ENCODE data around the gene XPA.
A peak's percentile ranks its signal among the peaks of the same experiment; 100 is the strongest.
"Not testable (repeated sequence)": the region's sequence is repeated elsewhere in the genome, so short reads cannot be mapped to it uniquely, and the experiment has no call there.

The XPA gene

DNA sequence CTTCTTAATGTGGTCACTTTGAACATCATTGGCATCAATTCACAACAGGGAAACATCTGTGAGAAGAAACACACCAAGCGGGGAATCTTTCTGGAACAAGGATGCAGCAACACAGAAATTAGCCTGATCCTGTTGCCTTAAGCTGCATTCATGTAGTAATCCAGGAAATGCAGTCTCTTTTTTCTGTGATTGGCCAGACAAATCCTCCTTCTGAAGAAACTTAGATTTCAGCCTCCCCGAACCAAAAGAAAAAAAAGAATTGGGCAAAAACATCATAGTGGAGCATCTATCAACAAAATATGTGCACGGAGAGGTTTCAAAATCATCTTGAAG is 7.2 kb upstream of the XPA start:
- DNase-seq = no peak

DNA sequence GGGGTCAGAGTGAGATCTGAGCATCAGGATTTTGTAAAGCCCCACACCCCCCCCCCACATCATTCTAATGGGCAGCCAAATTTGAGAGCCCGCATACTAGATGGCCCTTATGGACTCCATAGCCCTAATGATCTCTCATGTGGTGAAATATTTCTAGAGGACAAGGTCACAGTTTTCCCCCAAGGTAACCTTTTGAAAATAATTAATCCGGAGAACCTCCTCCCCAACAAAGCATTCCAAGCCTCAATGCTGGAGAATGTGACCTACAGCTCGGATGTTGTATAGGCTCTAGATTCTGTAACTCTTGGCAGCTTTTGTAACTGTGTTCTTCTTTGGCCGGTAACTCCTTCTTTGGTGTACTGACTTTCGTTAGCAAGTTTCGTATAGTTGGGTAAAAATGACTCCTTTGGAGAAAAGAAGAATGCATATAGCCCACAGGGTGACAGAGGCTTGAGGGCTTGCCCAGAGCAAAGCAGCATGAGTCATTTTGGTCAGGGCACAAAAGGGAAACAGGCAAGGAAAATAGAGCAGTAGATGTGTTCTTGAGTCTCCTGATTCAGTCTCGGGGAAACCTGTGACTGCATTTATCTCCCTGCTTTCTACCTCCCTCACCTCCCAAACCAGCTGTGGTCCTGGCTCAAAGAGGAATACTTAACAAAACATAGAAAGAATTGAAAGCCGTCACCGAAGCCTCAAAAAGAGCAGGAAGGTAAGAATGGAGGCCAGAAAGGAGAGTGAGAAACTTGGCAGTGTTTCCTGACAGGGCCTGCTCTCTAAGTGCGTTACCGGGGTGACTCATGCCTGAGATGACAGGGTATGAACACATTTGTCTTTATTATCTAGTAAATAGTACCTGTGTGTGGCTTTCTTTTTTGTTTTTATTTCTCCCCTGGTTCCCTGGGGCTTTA is 6.6 kb upstream of the XPA start:
- DNase-seq = no peak

DNA sequence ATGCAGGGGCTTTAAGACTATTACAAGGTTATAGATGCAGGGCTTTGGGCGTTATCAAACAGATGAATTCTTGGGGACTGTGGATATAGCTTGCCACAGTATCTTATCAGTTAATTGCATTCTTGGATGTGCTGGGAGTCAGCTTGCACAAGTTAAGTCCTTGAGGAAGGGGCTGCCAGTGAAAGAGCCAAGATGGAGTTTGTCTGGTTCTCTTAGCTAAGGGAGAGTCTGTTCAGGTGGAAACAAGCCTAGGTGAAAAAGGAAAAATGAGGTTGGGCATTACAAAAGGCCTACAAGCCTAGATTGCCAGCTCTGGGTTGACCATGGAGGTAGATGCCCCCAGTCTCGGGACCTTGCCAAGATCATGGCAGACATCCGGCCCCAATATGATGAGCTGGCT is 2.7 kb upstream of the XPA start:
- not testable (repeated sequence) for DNase-seq

DNA sequence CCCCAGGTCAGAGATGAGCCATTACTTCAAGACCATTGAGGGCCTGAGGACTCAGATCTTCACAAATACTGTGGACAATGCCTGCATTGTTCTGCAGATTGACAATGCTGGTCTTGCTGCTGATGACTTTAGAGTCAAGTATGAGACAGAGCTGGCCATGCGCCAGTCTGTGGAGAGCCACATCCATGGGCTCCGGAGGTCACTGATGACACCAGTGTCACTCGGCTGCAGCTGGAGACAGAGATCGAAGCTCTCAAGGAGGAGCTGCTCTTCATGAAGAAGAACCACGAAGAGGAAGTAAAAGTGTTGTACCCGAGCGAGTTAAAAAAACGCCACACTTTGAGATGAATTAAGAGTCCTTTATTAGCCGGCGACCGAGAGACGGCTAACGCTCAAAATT is 2.1 kb upstream of the XPA start:
- peak in 37 of 56 donors; percentile 3 to 83 (median 51) for DNase-seq

DNA sequence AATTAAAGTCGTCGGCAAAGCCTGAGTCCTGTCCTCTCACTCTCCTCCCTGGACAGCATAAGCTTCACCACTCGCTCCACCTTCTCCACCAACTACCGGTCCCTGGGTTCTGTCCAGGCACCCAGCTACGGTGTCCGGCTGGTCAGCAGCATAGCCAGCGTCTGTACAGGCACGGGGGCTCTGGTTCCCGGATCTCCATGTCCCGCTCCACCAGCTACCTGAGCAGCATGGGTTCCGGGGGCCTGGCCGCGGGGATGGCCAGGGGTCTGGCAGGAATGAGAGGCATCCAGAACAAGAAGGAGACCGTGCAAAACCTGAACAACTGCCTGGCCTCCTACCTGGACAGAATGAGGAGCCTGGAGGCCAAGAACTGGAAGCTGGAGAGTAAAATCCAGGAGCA is 1.7 kb upstream of the XPA start:
- peak in 6 of 56 donors; percentile 2 to 38 (median 28) for DNase-seq

DNA sequence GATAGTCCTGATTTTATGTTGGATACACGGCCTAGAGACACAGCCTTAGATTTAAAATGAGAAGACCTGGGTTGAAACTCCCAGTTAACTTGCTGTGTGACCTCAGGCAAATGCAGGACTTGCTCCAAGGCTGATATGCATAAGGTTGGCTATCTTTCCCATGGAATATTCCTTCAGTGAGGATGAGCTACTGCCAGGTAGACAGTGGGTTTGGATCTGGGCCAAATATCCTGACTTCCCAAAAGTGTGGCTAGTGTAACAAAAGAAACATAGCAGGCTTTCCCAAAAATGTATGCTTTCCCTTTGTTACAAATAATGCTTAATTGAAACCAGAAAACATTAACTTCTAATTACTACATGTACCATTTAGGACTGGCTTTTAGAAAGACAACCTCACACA is 697 bp upstream of the XPA start:
- no peak for DNase-seq

DNA sequence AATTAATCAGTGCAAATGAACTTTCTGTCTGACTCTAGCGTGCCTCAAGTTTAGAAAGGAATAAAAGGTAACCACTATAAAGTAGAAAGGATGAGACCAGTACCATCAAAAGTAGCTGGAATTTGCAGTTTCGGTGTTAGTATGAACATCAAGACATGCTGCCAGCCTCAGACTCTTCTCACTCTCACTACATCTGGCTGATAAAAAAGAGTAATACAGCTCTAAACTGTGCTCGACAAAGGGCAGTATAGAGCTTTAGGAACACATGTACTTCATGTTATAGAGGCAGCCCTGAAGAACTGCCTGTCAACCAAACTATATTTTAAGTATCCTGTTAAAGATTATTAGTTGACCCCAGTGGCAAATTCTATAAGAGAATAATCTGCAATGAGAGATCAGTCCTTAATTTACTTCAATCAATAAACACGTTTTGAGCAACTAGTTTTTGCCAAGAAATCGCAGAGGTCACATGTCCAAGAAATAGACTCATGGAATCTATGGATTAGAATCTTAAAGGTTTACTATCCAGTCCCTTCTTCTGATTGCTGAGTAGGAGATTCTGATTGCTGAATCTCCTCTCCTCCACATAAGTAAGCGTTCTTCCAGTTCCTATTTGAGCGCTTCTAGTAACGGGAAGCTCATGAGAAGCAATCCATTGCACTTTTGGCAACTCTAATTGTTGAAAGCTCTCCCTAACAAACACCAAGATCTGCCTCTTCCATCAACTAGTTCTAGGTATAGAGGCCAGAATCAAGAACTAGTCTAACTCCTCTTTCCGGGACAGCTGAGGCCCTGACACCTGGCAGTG is 941 bp downstream of the XPA start:
- no peak for DNase-seq

DNA sequence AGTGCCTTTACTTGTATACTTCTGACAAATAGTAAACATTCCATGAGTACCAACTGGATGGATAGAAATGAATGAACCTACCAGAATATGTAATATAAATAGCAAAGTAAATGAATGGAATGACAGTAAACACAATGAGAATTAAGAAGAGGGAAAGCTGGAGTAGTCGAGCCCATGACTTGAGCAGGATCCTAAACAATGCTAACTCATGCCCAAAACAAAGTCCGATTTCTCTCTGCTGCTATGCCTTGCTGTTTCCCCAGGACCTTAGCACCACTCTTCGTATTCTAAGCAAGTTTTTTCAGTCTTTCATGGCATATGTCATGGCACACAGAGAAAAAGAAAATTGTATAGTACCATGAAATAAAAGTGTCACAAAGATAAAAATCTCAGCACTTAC is 1.8 kb downstream of the XPA start:
- DNase-seq = no peak

DNA sequence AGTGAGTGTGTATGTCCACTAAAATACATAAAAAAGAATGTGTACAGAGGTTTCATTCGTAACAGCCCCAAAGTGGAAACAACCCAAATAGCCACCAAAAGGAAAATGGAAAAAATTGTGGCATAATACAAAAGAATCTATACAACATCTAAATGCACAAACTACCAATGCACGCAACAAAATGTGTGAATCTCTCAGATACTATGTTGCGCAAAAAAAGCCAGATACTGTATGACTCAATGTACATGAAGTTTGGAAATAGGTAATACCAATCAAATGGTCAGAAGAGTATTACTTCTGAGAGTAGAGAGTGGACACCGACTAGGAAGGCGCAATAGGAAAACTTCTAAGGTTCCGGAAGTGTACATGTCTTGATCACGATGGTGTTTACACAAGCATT is 2.4 kb downstream of the XPA start:
- no peak for DNase-seq

DNA sequence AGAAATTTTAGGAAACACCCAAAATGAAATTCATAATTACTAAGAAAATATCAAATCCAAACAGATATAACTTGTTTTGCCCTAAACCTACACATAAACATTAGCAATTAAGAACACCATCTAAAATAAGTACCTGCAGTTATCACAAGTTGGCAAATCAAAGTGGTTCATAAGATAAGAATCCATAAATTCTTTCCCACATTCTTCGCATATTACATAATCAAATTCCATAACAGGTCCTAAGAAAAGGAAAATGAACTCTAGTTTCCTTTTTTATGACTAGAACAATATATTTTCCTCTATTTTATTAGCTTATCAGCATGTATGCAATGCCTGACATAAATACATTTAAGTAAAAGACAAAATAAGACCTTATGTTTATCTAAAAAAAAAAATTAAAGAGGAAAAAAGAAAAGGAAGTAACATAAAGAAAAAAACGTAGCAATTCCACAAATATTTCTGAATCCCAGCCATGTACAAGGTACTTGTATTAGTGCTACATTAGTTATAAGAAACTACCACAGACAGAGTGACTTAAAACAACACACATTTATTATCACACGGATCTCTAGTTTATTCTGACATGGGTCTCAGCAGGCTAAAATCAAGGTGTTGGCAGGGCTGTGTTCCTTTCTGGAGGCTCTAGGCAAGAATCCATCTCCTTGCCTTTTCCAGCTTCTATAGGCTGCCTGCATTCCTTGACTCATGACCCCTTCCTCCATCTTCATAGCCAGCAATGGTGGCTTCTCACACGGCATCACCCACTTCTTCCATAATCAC is 7.5 kb downstream of the XPA start:
- no peak for DNase-seq

DNA sequence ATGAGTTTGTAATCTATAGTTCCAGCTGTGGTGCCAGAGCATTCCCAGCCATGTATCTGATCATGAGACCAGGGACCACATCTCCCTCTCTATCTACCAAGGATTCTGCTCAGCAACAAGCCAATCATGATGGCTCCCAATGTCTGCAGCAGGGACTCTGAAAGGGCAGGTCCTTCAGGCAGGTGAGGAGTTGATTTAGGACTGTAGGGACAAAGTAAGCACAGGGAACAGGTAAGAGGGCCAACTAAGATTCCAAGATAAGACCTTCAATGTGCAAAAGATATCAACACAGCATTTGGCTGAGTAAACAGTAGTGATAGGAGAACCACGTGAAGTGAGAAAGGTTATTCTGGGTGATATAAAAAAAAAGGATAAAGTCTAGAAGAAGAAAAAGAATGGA is 8.5 kb downstream of the XPA start:
- no peak for DNase-seq

DNA sequence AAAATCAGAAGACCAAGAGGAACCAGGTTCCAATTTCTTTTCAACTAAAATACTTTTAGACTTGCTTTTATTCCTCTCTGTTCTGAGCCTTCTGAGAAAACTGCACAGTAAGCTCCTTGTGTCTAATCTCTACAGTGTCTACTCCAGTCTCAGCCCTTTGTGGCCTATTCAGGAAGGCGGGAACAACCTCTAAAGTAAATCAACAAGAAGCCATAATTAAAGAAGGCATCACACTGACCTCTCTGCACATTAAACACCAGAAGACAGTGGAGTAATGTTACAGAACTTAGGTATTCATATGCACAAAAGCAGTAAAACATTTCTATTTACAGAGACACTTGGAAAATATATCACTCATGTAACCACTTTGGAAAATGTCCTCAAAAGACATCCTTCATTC is 14.9 kb downstream of the XPA start:
- DNase-seq = no peak

DNA sequence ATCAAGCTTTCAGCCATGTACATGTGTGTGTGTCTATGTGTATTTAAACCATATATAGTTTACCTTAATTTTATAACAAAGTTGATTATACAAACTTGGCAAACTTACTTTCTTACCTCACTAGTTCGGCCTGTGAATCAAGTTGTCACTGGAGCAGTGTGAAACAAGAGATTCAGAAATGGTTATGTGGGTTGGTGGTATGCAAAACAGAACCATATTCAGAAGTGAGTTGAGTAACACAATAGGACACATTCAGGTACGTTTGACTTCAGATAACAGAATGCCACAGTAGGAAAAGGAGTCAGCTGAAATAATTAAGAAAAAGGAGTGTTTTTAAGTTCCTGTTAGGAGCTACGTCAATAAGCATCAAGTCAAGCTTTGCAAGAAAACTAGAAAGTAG is 21.5 kb downstream of the XPA start:
- DNase-seq = no peak

DNA sequence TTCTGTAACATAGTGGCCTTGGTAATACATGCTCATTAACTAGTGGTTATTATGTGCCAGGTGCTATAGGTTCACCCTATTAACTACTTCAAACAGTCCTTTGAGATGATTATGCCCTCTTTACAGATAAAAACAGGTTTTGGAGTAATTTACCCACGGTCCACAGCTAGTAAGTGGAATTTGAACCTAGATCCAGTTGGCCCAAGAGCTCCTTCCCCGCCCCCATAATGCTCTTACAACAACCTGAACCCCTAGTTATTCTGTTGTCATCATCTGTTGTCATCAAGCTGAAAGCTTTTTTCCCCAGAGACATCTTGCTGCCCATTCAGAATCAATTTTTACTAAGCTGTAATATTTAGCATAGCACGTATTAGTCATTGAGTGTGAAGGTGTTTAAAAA is 23.2 kb downstream of the XPA start:
- no peak for DNase-seq

DNA sequence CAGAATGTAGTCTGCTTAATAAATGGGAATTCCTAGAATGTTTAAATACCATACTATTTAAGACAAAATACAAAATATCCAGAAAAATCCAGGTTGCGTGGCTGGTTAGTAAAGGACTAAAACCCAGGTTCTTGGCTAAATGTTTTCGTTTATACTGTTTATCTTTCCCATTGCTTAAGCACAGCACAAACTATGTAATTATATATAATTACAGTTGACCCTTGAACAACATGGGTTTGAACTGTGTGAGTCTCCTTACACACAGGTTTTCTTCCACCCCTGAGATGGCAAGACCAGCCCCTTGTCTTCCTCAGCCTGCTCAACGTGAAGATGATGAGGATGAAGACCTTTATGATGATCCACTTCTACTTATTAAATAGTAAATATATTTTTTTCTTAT is 24.7 kb downstream of the XPA start:
- no peak for DNase-seq

DNA sequence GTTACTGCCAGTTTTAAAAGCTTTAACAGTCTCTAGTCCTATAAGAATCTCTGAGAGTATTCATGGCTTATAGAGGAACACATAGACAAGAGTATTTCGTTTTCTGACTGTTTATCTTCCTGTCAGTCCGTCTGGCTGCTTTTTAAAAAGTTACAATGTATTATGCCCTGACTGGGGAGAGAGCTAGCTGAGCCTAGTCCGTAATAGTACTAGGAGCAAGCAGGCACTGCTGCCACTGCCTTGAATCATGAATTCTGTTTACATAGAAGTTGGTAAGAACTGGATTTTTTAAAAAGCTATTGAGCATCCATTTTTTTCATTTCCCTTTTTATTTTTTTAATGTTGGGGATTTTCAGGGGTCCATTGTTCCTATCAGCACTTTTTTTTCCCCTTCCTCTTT is 26.6 kb downstream of the XPA start:
- DNase-seq = no peak

DNA sequence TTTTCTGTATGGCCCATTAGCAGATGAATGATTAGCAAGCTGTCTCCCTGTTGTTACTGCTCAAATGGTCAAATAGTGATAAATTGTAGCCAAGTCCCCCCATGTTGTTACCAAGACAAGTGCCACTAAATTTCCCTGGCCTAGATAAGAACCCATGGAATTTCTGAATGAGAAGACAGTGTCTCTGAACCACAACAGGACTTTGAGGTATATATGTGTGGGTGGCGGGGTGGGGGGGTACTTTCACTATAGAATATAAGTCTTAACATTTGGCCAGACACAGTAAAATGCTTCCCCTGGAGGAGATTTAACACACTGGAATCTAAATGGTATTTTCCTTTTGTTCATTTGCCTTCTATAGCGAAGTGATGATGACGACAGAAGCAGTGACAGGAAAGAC is 28.7 kb downstream of the XPA start:
- no peak for DNase-seq

DNA sequence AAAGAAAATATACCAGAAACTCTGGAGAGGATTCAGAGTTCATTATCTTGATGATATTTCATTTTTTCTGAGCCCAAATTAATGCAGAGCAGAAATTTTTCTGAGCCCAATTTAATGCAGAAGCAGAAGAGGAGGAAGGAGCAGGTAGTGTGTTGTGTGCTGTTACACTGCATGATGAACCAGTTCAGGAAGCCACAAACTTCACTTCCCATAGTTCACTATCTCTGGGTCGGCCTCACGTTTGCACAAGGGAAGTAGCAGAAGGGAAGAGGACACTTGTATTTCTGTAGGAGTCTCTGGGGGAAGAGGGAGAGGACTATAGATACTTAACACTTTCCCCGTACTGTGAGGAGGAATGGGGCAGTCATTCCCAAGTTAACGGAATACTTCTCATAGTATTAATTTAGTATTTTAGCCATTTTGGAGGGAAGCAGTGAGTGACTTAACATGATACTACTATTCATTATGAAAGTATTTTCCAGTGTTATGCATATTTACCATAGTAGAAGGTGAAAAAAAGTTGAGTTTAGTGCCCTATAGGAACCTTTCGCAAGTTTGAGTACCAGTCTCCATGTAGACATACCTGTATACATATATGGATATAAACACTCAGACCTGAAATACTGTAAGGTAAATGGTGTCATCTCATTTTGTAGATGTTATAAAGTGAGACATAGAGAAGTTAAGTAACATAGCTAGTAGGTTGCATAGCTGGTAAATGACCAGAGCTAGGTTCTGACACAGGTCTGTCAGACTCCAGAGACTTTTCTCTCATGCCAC is 30.0 kb downstream of the XPA start:
- peak in 1 of 56 donors; percentile 4 for DNase-seq

DNA sequence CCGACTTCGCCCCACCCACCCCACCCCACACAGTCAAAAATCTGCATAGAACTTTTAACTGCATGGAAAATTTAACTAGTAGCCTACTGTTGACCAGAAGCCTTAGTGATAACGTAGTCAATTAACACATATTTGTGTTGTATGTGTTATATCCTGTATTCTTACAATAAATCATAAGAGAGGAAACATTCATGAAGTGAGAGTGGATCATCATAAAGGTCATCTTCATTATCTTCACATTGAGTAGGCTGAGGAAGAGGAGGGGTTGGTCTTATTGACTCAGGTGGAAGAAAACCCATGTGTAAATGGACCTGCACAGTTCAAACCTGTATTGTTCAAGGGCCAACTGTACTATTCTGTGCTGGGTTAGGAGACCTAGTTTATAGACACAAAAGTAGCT is 31.4 kb downstream of the XPA start:
- no peak for DNase-seq

DNA sequence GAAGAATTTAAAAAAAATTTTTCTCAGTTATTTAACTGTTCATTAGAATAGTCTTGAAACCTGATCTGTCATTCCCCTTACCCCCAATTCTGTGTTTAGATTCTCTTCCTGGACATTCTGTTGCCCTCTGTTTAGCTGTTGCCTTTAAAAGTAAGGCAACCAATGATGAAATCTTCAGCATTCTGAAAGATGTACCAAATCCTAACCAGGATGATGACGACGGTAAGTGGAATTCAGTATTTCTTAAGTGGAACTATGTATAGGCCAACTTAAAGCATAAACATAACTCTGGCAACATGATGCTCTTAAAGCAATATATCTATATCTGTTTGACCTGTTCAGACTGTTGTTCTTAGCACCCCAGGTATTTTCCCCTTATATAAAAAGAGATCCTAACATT is 36.3 kb downstream of the XPA start:
- DNase-seq = no peak

DNA sequence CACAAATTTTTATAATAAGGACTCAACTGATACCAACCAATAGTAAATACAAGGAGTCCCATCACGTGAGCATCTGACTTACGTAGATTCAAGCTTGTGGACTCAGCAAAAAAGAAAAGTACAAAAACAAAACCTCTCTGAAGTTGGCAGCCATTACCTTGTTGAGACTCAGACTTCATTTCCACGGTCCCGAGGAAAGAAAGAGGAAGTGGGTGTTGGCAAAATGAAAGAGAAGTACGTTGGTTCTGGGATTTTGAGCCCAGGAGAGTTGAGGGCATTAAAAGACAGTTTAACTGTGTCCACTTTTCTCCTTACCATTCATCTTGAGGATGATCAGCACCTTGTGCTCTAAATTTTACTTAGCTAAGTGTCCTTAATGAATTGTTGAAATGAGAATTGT is 36.8 kb downstream of the XPA start:
- no peak for DNase-seq

Data from amygdala (tissue), 56 donors.